Stimulated activated CD4-positive, alpha-beta T cell treated with anti-CD3 and anti-CD28 coated beads, TNF-alpha, amount 100 ng/mL, for 4 hours (primary cell): ENCODE results near the gene CLCN6.
A peak's percentile ranks its signal among the peaks of the same experiment; 100 is the strongest.
"Not testable (repeated sequence)": the region's sequence is repeated elsewhere in the genome, so short reads cannot be mapped to it uniquely, and the experiment has no call there.

Source experiments
- DNase-seq, 3 experiments: peaks; one replicate each; pipeline ENCODE4 v3.0.0-alpha.2; 2020; ENCODE audit warnings: low read depth in 3 of 3

Gene CLCN6

GRCh38 chr1:11794446-11795237, 11.3 kb upstream of the CLCN6 start:
- DNase-seq, result no peak

- DNase-seq, result no peak
Observed at GRCh38 chr1:11795238-11795890, 10.6 kb upstream of the CLCN6 start.

- no peak for DNase-seq
Observed at GRCh38 chr1:11796036-11796828, 9.8 kb upstream of the CLCN6 start.

- no peak for DNase-seq
Observed at GRCh38 chr1:11797525-11798216, 8.3 kb upstream of the CLCN6 start.

- DNase-seq, result no peak
Observed at GRCh38 chr1:11799099-11799498, 6.9 kb upstream of the CLCN6 start.

GRCh38 chr1:11799896-11800295, 6.1 kb upstream of the CLCN6 start:
- no peak for DNase-seq

- no peak for DNase-seq
Observed at GRCh38 chr1:11800391-11800755, 5.6 kb upstream of the CLCN6 start.

- DNase-seq, result no peak
Observed at GRCh38 chr1:11800756-11801433, 5.1 kb upstream of the CLCN6 start.

GRCh38 chr1:11802616-11802972, 3.4 kb upstream of the CLCN6 start:
- no peak for DNase-seq

- DNase-seq, result peak; percentile 31 to 44 (median 40)
Observed at GRCh38 chr1:11802973-11803885, 2.8 kb upstream of the CLCN6 start.

- not testable (repeated sequence) for DNase-seq
Observed at GRCh38 chr1:11803924-11804665, 1.9 kb upstream of the CLCN6 start.

- peak in 1 of 3 experiments; percentile 24 for DNase-seq
Observed at GRCh38 chr1:11804666-11805421, 1.1 kb upstream of the CLCN6 start.

- no peak for DNase-seq
Observed at GRCh38 chr1:11806307-11806936, 431 bp downstream of the CLCN6 start.

GRCh38 chr1:11807133-11807532, 1.1 kb downstream of the CLCN6 start:
- DNase-seq, result no peak

- no peak for DNase-seq
Observed at GRCh38 chr1:11813021-11813420, 7.0 kb downstream of the CLCN6 start.

- no peak for DNase-seq
Observed at GRCh38 chr1:11817192-11817591, 11.2 kb downstream of the CLCN6 start.

GRCh38 chr1:11822091-11822490, 16.1 kb downstream of the CLCN6 start:
- DNase-seq, result no peak

GRCh38 chr1:11823366-11824137, 17.6 kb downstream of the CLCN6 start:
- DNase-seq, result no peak
